Activated T-cell treated with anti-CD3 and anti-CD28 coated beads for 48 hours (primary cell): ENCODE measurements around the gene NR4A2.
"Not testable (repeated sequence)": the region's sequence is repeated elsewhere in the genome, so short reads cannot be mapped to it uniquely, and the experiment has no call there.

Experiments
- DNase-seq: peaks from one replicate; pipeline ENCODE4 v3.0.0-alpha.2; 2020; ENCODE audit warnings: low read depth

NR4A2 gene

GRCh38 chr2:156321243-156321904, 11.1 kb downstream of the NR4A2 start:
- DNase-seq: no peak

GRCh38 chr2:156320486-156321098, 11.9 kb downstream of the NR4A2 start:
- DNase-seq: no peak

- DNase-seq: no peak
Measured at GRCh38 chr2:156319811-156320485, 12.6 kb downstream of the NR4A2 start.

GRCh38 chr2:156317631-156318030, 14.9 kb downstream of the NR4A2 start:
- no peak for DNase-seq

- no peak for DNase-seq
Measured at GRCh38 chr2:156311976-156312375, 20.5 kb downstream of the NR4A2 start.

- no peak for DNase-seq
Measured at GRCh38 chr2:156310773-156311172, 21.7 kb downstream of the NR4A2 start.

GRCh38 chr2:156309917-156310316, 22.6 kb downstream of the NR4A2 start:
- DNase-seq: no peak

- no peak for DNase-seq
Measured at GRCh38 chr2:156309167-156309566, 23.4 kb downstream of the NR4A2 start.

GRCh38 chr2:156306821-156307220, 25.7 kb downstream of the NR4A2 start:
- no peak for DNase-seq

GRCh38 chr2:156305121-156305520, 27.4 kb downstream of the NR4A2 start:
- no peak for DNase-seq

GRCh38 chr2:156300337-156300736, 32.2 kb downstream of the NR4A2 start:
- DNase-seq: no peak

GRCh38 chr2:156294945-156295580, 37.5 kb downstream of the NR4A2 start:
- no peak for DNase-seq

- DNase-seq: not testable (repeated sequence)
Measured at GRCh38 chr2:156293382-156293781, 39.1 kb downstream of the NR4A2 start.

GRCh38 chr2:156279446-156280150, 52.9 kb downstream of the NR4A2 start:
- DNase-seq: no peak
